SK-N-SH (cell line): ENCODE measurements around the gene RSRC1. TPM values are rescaled to one million over a fixed set of nuclear protein-coding genes. Genes with fewer than 3 reads are reported as not detected.

Source experiments
- CTCF ChIA-PET: fragments of 300-600, 350-600 bp; formaldehyde crosslinking; extraction: SDS; loops from one replicate; lab custom pipeline; 2021; lab: Yijun Ruan, JAX
- POLR2A ChIA-PET: fragments of 350-600 bp; sonication (Branson Sonifier 250); formaldehyde crosslinking; extraction: SDS; loops from one replicate; lab custom pipeline; 2020; ENCODE audit warnings: antibody characterized with exemption, inconsistent platforms; lab: Yijun Ruan, JAX
- DNase-seq: peaks from one replicate; pipeline ENCODE4 v3.0.0; 2012
- H2AFZ ChIP-seq: fragments of 200-600 bp; sonication (generic); 2 replicates; pipeline ENCODE4 v1.8.1; 2016; ENCODE audit warnings: antibody characterized with exemption, mild to moderate bottlenecking, low read depth
- H3F3A ChIP-seq: fragments of 200-600 bp; sonication (generic); replicated peaks from 2 replicates; pipeline ENCODE3; 2016; ENCODE audit warnings: antibody characterized with exemption, mild to moderate bottlenecking; ENCODE audit not compliant: insufficient read depth
- H3K27ac ChIP-seq, 2 experiments: fragments of 200-500 bp in 1 of 2; fragments of 200-600 bp in 1 of 2; sonication (Bioruptor generic) in 1 of 2; sonication (generic), shearing (Covaris generic) in 1 of 2; 2 replicates each; pipeline versions ENCODE4 v1.5.1 to v1.6.1; 2014 to 2016; ENCODE audit warnings: low read depth in 2 of 2, inconsistent platforms in 1 of 2, low read length in 1 of 2, mild to moderate bottlenecking in 1 of 2, mixed read lengths in 1 of 2
- H3K27me3 ChIP-seq: fragments of 200-600 bp; sonication (generic), shearing (Covaris generic); 2 replicates; pipeline ENCODE4 v1.6.1; 2016; ENCODE audit warnings: mixed run types; ENCODE audit not compliant: insufficient read depth
- H3K36me3 ChIP-seq, 2 experiments: fragments of 200-500 bp in 1 of 2; fragments of 200-600 bp in 1 of 2; sonication (Bioruptor generic) in 1 of 2; sonication (generic) in 1 of 2; replicated peaks in 1 of 2; 2 replicates each; pipeline versions ENCODE3 to v1.5.1; 2014 to 2016; ENCODE audit warnings: low read length in 1 of 2, mild to moderate bottlenecking in 1 of 2; ENCODE audit not compliant: insufficient read depth in 2 of 2, control insufficient read depth in 1 of 2
- H3K4me1 ChIP-seq, 2 experiments: fragments of 200-500 bp in 1 of 2; fragments of 200-600 bp in 1 of 2; sonication (Bioruptor generic) in 1 of 2; sonication (generic), shearing (Covaris generic) in 1 of 2; 2 replicates each; pipeline versions ENCODE4 v1.5.1 to v1.6.1; 2014 to 2016; ENCODE audit warnings: low read depth in 1 of 2, low read length in 1 of 2, mixed run types in 1 of 2; ENCODE audit not compliant: insufficient read depth in 2 of 2, control insufficient read depth in 1 of 2
- H3K4me2 ChIP-seq: fragments of 200-600 bp; sonication (generic), shearing (Covaris generic); 2 replicates; pipeline ENCODE4 v1.6.1; 2017; ENCODE audit warnings: mixed run types
- H3K4me3 ChIP-seq, 2 experiments: fragments of 200-500 bp in 1 of 2; fragments of 200-600 bp in 1 of 2; sonication (Bioruptor generic) in 1 of 2; sonication (generic), shearing (Covaris generic) in 1 of 2; 2 replicates each; pipeline versions ENCODE4 v1.5.1 to v1.8.1; 2014 to 2016; ENCODE audit warnings: low read depth in 2 of 2, inconsistent platforms in 1 of 2, low read length in 1 of 2, mild to moderate bottlenecking in 1 of 2, mixed read lengths in 1 of 2, moderate library complexity in 1 of 2
- H3K79me2 ChIP-seq: fragments of 200-600 bp; sonication (generic); 2 replicates; pipeline ENCODE4 v1.8.1; 2017; ENCODE audit warnings: mild to moderate bottlenecking; ENCODE audit not compliant: insufficient read depth
- H3K9ac ChIP-seq: fragments of 200-600 bp; sonication (generic); 2 replicates; pipeline ENCODE4 v1.6.1; 2017; ENCODE audit warnings: mixed run types
- H3K9me2 ChIP-seq: fragments of 200-600 bp; sonication (generic); 2 replicates; pipeline ENCODE4 v1.6.1; 2017; ENCODE audit warnings: mixed run types
- H3K9me3 ChIP-seq: fragments of 200-600 bp; sonication (generic); 2 replicates; pipeline ENCODE4 v1.6.1; 2017; ENCODE audit warnings: mixed run types, mild to moderate bottlenecking, moderate library complexity
- H4K20me1 ChIP-seq: fragments of 200-600 bp; sonication (generic); 2 replicates; pipeline ENCODE4 v1.6.1; 2017; ENCODE audit warnings: mild to moderate bottlenecking, mixed run types; ENCODE audit not compliant: insufficient read depth
- ELF1 ChIP-seq: IDR thresholded peaks from 2 replicates; pipeline ENCODE4 v1.4.0; 2012
- EP300 ChIP-seq, 2 experiments: IDR thresholded peaks; 2 replicates each; pipeline versions ENCODE4 v1.4.0 to v1.6.1; 2012; ENCODE audit warnings: borderline replicate concordance in 1 of 2, low read depth in 1 of 2, low read length in 1 of 2
- EZH2phosphoT487 ChIP-seq: fragments of 200-600 bp; sonication (generic); IDR thresholded peaks from 2 replicates; pipeline ENCODE4 v1.6.1; 2017; ENCODE audit warnings: low read depth, mixed run types, mild to moderate bottlenecking, antibody characterized with exemption, moderate library complexity, borderline replicate concordance
- FOSL2 ChIP-seq: IDR thresholded peaks from 2 replicates; pipeline ENCODE4 v1.4.0; 2012; ENCODE audit warnings: low read depth, mild to moderate bottlenecking, moderate library complexity, borderline replicate concordance
- GABPA ChIP-seq: IDR thresholded peaks from 2 replicates; pipeline ENCODE4 v1.4.0; 2012; ENCODE audit warnings: low read depth, mild to moderate bottlenecking
- GATA2 ChIP-seq: sonication (generic); formaldehyde crosslinking; IDR thresholded peaks from 2 replicates; pipeline ENCODE4 v1.5.0; 2020; ENCODE audit warnings: mild to moderate bottlenecking, missing genetic modification reagents
- JUND ChIP-seq: IDR thresholded peaks from 2 replicates; pipeline ENCODE4 v1.4.0; 2012
- MXI1 ChIP-seq: IDR thresholded peaks from 2 replicates; pipeline ENCODE4 v1.6.1; 2012; ENCODE audit warnings: mild to moderate bottlenecking, low read depth, low read length, improper control_type of control experiment
- NRF1 ChIP-seq: IDR thresholded peaks from 2 replicates; pipeline ENCODE4 v1.6.1; 2012; ENCODE audit warnings: low read depth, mild to moderate bottlenecking, low read length
- RAD21 ChIP-seq: IDR thresholded peaks from 2 replicates; pipeline ENCODE4 v1.6.1; 2012; ENCODE audit warnings: mild to moderate bottlenecking, low read length
- RFX5 ChIP-seq: IDR thresholded peaks from 2 replicates; pipeline ENCODE4 v1.6.1; 2012; ENCODE audit warnings: mild to moderate bottlenecking, improper control_type of control experiment, low read length
- RXRA ChIP-seq: IDR thresholded peaks from 2 replicates; pipeline ENCODE4 v1.4.0; 2012; ENCODE audit warnings: low read depth, mild to moderate bottlenecking, borderline replicate concordance
- SMC3 ChIP-seq: IDR thresholded peaks from 2 replicates; pipeline ENCODE4 v1.6.1; 2012; ENCODE audit warnings: low read depth, low read length, improper control_type of control experiment
- TCF12 ChIP-seq: IDR thresholded peaks from 2 replicates; pipeline ENCODE4 v1.4.0; 2012
- YY1 ChIP-seq: IDR thresholded peaks from 2 replicates; pipeline ENCODE4 v1.4.0; 2012; ENCODE audit warnings: low read depth, mild to moderate bottlenecking
- WGBS: methylation state at CpG from one replicate; pipeline ENCODE4 v1.1.6; 2017; ENCODE audit warnings: low lambda C conversion rate; 5-methylcytosine and 5-hydroxymethylcytosine counted together
- polyA plus RNA-seq, 3 experiments: library from polyadenylated mRNA; depleted of rRNA; stranded (reverse); fragments of >200 nt; gene quantifications; 2 replicates each; pipeline ENCODE4 v1.2.3, GENCODE V29; 2012
- TF ChIP-seq, protein P1 (sequence below): fragments of 200-600 bp; sonication (generic); IDR thresholded peaks from 2 replicates; pipeline ENCODE4 v1.6.1; 2017; ENCODE audit warnings: antibody characterized with exemption, mild to moderate bottlenecking, moderate library complexity
- TF ChIP-seq, protein P2 (sequence below): IDR thresholded peaks from 2 replicates; pipeline ENCODE4; 2012
- TF ChIP-seq, protein P3 (sequence below): fragments of 150-350 bp; IDR thresholded peaks from 2 replicates; pipeline ENCODE4 v1.6.1; 2017; ENCODE audit warnings: antibody characterized with exemption, low read length, low read depth, borderline replicate concordance

RSRC1 gene
- polyA plus RNA-seq, 1 of the 3 experiments (the other 2 are of a cell fraction) = 4.5 TPM

DNA sequence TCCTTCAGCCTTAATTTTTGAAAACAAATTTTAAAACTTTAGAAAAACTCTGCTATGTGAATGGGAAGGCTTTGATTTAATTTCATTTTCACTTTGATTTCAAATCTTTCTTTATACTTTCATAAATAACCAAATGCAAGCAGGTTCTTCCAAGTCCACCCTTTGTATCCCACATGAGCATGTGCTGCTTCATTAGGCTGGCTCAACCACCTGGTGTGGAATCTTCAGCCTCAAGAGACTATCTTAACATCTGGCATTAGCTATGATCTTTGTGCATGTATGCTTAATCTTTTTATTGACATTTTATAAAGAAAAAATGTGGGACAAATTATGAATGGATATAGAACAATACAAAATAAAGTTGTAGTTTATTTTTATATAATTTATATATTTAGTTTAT lies 379.3 kb downstream of the RSRC1 start (continued):
- no peak for TF ChIP-seq SMC3

DNA sequence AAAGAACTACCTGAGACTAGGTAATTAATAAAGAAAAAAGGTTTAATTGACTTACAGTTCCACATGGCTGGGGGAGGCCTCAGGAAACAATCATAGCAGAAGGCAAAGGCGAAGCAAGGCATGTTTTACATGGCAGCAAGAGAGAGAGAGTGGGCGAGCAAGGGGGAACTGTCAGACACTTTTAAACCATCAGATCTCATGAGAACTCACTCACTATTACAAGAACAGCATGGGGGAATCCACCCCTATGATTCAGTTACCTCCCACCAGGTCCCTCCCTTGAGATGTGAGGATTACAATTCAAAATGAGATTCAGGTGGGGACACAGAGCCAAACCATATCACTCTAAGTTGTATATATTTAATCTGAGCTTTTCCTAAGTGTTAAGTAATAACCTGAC lies 382.1 kb downstream of the RSRC1 start:
- TF ChIP-seq MXI1 (no peak), GABPA (no peak), EP300 (IDR thresholded peaks at IDR 0.05; ENCODE audit: borderline replicate concordance in 1 of 2, low read depth in 1 of 2, low read length in 1 of 2) (no peak), NRF1 (no peak), RXRA (no peak), RAD21 (no peak), ELF1 (no peak), EZH2phosphoT487 (no peak), TCF12 (no peak), JUND (no peak), FOSL2 (no peak), GATA2 (CRISPR knock-in tag) (no peak), YY1 (no peak), RFX5 (no peak)
- TF ChIP-seq, protein P1, sequence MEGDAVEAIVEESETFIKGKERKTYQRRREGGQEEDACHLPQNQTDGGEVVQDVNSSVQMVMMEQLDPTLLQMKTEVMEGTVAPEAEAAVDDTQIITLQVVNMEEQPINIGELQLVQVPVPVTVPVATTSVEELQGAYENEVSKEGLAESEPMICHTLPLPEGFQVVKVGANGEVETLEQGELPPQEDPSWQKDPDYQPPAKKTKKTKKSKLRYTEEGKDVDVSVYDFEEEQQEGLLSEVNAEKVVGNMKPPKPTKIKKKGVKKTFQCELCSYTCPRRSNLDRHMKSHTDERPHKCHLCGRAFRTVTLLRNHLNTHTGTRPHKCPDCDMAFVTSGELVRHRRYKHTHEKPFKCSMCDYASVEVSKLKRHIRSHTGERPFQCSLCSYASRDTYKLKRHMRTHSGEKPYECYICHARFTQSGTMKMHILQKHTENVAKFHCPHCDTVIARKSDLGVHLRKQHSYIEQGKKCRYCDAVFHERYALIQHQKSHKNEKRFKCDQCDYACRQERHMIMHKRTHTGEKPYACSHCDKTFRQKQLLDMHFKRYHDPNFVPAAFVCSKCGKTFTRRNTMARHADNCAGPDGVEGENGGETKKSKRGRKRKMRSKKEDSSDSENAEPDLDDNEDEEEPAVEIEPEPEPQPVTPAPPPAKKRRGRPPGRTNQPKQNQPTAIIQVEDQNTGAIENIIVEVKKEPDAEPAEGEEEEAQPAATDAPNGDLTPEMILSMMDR = no peak
- TF ChIP-seq, protein P2, sequence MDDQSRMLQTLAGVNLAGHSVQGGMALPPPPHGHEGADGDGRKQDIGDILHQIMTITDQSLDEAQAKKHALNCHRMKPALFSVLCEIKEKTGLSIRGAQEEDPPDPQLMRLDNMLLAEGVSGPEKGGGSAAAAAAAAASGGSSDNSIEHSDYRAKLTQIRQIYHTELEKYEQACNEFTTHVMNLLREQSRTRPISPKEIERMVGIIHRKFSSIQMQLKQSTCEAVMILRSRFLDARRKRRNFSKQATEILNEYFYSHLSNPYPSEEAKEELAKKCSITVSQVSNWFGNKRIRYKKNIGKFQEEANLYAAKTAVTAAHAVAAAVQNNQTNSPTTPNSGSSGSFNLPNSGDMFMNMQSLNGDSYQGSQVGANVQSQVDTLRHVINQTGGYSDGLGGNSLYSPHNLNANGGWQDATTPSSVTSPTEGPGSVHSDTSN = no peak
- TF ChIP-seq, protein P3, sequence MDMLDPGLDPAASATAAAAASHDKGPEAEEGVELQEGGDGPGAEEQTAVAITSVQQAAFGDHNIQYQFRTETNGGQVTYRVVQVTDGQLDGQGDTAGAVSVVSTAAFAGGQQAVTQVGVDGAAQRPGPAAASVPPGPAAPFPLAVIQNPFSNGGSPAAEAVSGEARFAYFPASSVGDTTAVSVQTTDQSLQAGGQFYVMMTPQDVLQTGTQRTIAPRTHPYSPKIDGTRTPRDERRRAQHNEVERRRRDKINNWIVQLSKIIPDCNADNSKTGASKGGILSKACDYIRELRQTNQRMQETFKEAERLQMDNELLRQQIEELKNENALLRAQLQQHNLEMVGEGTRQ = no peak
- Histone ChIP-seq H3K4me1 (peaks cover 10 to 14% of the 10 kb centered on the region in 2 experiments; a peak in 3 of 4 replicates), H3K36me3 (no peaks in the 10 kb centered on the region), H3K27me3 (no peaks in the 10 kb centered on the region), H3F3A (no peaks in the 10 kb centered on the region), H3K9me2 (no peaks in the 10 kb centered on the region), H3K79me2 (no peaks in the 10 kb centered on the region), H3K9ac (no peak overlapping the region), H3K9me3 (no peaks in the 10 kb centered on the region), H3K4me3 (no peak overlapping the region), H2AFZ (no peak overlapping the region), H3K4me2 (no peak overlapping the region), H3K27ac (no peak overlapping the region; a peak in 1 of 4 replicates), H4K20me1 (no peaks in the 10 kb centered on the region)
- DNase-seq = no peak
- 97% methylated on average over 2 of the region's 2 CpGs for WGBS
- ChIA-PET CTCF (no interaction called here), POLR2A (no interaction called here)
